ENCODE data around the gene KY.

KY gene

GRCh38 chr3:134603956-134604355, 46.9 kb downstream of the KY start:
- H3K4me3 ChIP-seq (ENCODE audit: low read depth, low read length): no peak overlapping the region
- in situ Hi-C loops (cut with HindIII; ENCODE audit: low pct_ligation_motif_present, low sequenced_read_pairs): no loop called here
- H3K36me3 ChIP-seq (replicated peaks): no peaks in the 10 kb centered on the region
- DNase-seq: no peak
- no peak overlapping the region for H3K27ac ChIP-seq
- no peak for TF ChIP-seq CTCF (IDR thresholded peaks at IDR 0.05; ENCODE audit: low read depth, low read length, missing control alignments)
- no peaks in the 10 kb centered on the region for H3K27me3 ChIP-seq (replicated peaks)

GRCh38 chr3:134603480-134603879, 47.3 kb downstream of the KY start:
- in situ Hi-C loops (cut with HindIII; ENCODE audit: low pct_ligation_motif_present, low sequenced_read_pairs): no loop called here
- no peak for TF ChIP-seq CTCF (IDR thresholded peaks at IDR 0.05; ENCODE audit: low read depth, low read length, missing control alignments)
- Histone ChIP-seq H3K4me3 (ENCODE audit: low read depth, low read length) (no peak overlapping the region), H3K36me3 (replicated peaks) (no peaks in the 10 kb centered on the region), H3K27ac (no peak overlapping the region), H3K27me3 (replicated peaks) (no peaks in the 10 kb centered on the region)
- no peak for DNase-seq

GRCh38 chr3:134602440-134602814, 48.4 kb downstream of the KY start:
- Histone ChIP-seq H3K27me3 (replicated peaks) (no peaks in the 10 kb centered on the region), H3K4me3 (ENCODE audit: low read depth, low read length) (no peak overlapping the region), H3K27ac (no peak overlapping the region), H3K36me3 (replicated peaks) (no peaks in the 10 kb centered on the region)
- no peak for DNase-seq
- TF ChIP-seq CTCF (IDR thresholded peaks at IDR 0.05; ENCODE audit: low read depth, low read length, missing control alignments): no peak
- in situ Hi-C loops (cut with HindIII; ENCODE audit: low pct_ligation_motif_present, low sequenced_read_pairs): no loop called here

GRCh38 chr3:134601539-134602439, 49.0 kb downstream of the KY start:
- no peak for TF ChIP-seq CTCF (IDR thresholded peaks at IDR 0.05; ENCODE audit: low read depth, low read length, missing control alignments)
- Histone ChIP-seq H3K4me3 (ENCODE audit: low read depth, low read length) (no peak overlapping the region), H3K27ac (no peak overlapping the region), H3K27me3 (replicated peaks) (no peaks in the 10 kb centered on the region), H3K36me3 (replicated peaks) (no peaks in the 10 kb centered on the region)
- in situ Hi-C loops (cut with HindIII; ENCODE audit: low pct_ligation_motif_present, low sequenced_read_pairs): no loop called here
- peak; percentile 49 for DNase-seq

GRCh38 chr3:134600685-134601463, 49.9 kb downstream of the KY start:
- Histone ChIP-seq H3K4me3 (ENCODE audit: low read depth, low read length) (peak overlapping the region; percentile 20), H3K36me3 (replicated peaks) (no peaks in the 10 kb centered on the region), H3K27ac (no peak overlapping the region), H3K27me3 (replicated peaks) (no peaks in the 10 kb centered on the region)
- TF ChIP-seq CTCF (IDR thresholded peaks at IDR 0.05; ENCODE audit: low read depth, low read length, missing control alignments): peak; percentile 99
- in situ Hi-C loops (cut with HindIII; ENCODE audit: low pct_ligation_motif_present, low sequenced_read_pairs): no loop called here
- DNase-seq: peak; percentile 50

All from brain microvascular endothelial cell (primary cell).